ENCODE data around the gene AARS2.

The AARS2 gene

DNA sequence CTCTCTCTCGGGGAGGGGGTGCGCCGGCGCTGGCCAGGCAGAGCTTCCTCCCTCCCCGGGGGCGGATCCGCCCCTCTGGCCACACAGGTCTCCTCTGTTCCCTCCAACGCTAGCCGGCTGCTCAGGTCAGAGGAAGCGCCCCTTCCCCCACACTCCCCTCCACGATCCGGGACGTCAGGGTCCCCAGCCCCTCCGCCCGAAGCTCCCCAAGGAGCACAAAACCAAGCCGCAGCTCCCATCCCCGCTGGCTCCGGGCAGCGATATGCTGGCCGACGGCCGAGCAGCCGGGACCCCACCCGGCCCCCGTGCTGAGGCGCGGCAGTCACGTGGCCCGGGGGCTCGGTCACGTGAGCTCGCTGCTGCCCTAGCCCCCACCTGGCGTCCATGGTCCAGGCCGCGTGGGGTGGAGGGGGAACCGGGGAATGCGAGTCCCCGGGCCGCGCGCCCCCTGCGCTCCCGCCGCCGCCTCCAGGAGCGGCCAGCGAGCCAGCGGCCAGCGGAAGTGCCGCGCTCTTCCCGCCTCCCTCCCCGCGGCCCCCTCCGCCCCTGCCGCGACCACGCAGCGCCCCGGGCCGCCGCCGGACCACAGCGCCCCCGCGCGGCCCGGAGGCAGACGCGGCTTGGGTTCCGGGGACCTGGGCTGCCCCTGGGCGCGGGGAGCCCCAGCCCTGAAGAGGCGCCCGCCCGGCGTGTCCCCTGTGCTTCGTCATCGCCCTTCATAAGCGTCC lies 56.0 kb downstream of the AARS2 start, which contains the start of gene SLC35B2 (continued):
- no peak for TF ChIP-seq ZC3H10 (CRISPR knock-in tag; IDR thresholded peaks at IDR 0.05)
- TF ChIP-seq PPARA (CRISPR knock-in tag; IDR thresholded peaks at IDR 0.05; ENCODE audit: borderline replicate concordance), result no peak
- TF ChIP-seq BACH2 (CRISPR knock-in tag; IDR thresholded peaks at IDR 0.05; ENCODE audit: borderline replicate concordance), result no peak
- no peak for TF ChIP-seq OSR1 (CRISPR knock-in tag; IDR thresholded peaks at IDR 0.05)
- 0 out of 2 replicates have a peak, but pooled peaks have one; percentile 23 for TF ChIP-seq CSDC2 (CRISPR knock-in tag; IDR thresholded peaks at IDR 0.05)
- no peak for TF ChIP-seq ESRRG (CRISPR knock-in tag; IDR thresholded peaks at IDR 0.05)
- TF ChIP-seq ZNF8 (CRISPR knock-in tag; IDR thresholded peaks at IDR 0.05), result no peak
- no peak for TF ChIP-seq RARB (CRISPR knock-in tag; IDR thresholded peaks at IDR 0.05)
- TF ChIP-seq TCF4 (CRISPR knock-in tag; IDR thresholded peaks at IDR 0.05; ENCODE audit: borderline replicate concordance), result no peak

DNA sequence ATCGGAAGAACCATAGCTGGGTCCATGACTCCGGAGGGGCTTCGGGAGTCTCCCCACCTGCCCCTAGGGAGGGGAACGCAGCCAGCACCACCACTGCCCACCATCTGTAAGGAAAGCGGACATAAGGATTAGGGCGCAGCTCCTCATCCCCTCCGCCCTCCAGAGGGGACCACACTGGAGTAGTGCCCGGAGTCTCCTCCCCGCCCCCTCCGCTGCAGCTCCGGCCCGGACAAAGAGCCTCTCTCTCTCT lies 56.4 kb downstream of the AARS2 start:
- ATAC-seq, result no peak; the same call in 2 of the 3 replicates
- no peak for TF ChIP-seq ISL1 (CRISPR knock-in tag; IDR thresholded peaks at IDR 0.05)
- TF ChIP-seq PPARA (CRISPR knock-in tag; IDR thresholded peaks at IDR 0.05; ENCODE audit: borderline replicate concordance), result no peak
- TF ChIP-seq ZC3H10 (CRISPR knock-in tag; IDR thresholded peaks at IDR 0.05), result no peak
- TF ChIP-seq, protein P1, sequence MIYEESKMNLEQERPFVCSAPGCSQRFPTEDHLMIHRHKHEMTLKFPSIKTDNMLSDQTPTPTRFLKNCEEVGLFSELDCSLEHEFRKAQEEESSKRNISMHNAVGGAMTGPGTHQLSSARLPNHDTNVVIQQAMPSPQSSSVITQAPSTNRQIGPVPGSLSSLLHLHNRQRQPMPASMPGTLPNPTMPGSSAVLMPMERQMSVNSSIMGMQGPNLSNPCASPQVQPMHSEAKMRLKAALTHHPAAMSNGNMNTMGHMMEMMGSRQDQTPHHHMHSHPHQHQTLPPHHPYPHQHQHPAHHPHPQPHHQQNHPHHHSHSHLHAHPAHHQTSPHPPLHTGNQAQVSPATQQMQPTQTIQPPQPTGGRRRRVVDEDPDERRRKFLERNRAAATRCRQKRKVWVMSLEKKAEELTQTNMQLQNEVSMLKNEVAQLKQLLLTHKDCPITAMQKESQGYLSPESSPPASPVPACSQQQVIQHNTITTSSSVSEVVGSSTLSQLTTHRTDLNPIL (CRISPR knock-in tag; IDR thresholded peaks at IDR 0.05; ENCODE audit: low read depth), result no peak
- TF ChIP-seq, protein P2, sequence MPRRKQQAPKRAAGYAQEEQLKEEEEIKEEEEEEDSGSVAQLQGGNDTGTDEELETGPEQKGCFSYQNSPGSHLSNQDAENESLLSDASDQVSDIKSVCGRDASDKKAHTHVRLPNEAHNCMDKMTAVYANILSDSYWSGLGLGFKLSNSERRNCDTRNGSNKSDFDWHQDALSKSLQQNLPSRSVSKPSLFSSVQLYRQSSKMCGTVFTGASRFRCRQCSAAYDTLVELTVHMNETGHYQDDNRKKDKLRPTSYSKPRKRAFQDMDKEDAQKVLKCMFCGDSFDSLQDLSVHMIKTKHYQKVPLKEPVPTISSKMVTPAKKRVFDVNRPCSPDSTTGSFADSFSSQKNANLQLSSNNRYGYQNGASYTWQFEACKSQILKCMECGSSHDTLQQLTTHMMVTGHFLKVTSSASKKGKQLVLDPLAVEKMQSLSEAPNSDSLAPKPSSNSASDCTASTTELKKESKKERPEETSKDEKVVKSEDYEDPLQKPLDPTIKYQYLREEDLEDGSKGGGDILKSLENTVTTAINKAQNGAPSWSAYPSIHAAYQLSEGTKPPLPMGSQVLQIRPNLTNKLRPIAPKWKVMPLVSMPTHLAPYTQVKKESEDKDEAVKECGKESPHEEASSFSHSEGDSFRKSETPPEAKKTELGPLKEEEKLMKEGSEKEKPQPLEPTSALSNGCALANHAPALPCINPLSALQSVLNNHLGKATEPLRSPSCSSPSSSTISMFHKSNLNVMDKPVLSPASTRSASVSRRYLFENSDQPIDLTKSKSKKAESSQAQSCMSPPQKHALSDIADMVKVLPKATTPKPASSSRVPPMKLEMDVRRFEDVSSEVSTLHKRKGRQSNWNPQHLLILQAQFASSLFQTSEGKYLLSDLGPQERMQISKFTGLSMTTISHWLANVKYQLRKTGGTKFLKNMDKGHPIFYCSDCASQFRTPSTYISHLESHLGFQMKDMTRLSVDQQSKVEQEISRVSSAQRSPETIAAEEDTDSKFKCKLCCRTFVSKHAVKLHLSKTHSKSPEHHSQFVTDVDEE (CRISPR knock-in tag; IDR thresholded peaks at IDR 0.05), result no peak
- TF ChIP-seq ARNTL (CRISPR knock-in tag; IDR thresholded peaks at IDR 0.05; ENCODE audit: borderline replicate concordance, low read depth), result no peak
- TF ChIP-seq ZNF8 (CRISPR knock-in tag; IDR thresholded peaks at IDR 0.05), result no peak
- no peak for TF ChIP-seq TOX (CRISPR knock-in tag; IDR thresholded peaks at IDR 0.05; ENCODE audit: borderline replicate concordance)
- TF ChIP-seq GLIS3 (CRISPR knock-in tag; IDR thresholded peaks at IDR 0.05), result no peak

DNA sequence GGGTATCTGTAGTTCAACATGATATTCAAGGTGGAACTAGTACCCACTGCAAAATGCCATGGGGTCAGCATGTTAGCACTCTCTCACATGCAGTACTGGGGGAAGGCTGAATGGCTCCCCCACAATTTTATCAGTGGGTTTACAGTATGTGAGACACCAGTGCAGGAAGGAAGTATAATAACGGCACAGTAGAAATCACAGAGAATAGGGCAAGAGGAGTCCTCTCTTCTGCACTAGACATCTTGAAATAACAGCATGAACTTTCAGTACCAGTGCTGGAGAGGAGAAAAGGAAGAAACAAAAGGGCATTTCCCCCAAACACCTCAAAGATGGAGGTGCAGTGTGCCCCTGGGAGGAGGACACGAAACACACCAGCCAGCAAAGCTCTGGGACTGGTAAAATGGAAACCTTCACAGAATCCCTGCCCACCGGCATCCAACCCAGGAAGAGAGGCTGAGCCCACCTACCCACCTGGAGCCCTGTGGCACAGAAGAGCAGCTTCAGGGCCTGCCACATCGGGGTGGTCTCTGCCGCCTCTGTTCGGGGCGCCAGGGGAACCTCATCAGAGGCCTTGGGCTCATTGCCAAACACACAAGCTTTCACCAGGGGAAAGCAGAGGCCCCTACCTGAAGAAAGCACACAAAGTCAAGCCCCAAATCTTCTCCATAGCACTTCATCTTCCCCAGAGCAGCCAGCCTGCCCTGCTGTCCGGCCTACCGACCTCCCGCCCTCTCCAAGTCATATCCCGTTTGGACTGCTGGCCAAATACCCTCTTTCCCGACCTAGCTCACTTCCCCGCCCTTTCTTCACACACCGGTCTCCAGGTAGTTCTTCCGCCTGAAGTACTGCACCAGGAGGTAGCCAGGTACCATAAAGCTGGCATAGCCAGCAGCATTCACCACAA lies 57.0 kb downstream of the AARS2 start:
- peak; percentile 26 for ATAC-seq
- TF ChIP-seq, protein P1 (CRISPR knock-in tag; IDR thresholded peaks at IDR 0.05; ENCODE audit: low read depth), result no peak

DNA sequence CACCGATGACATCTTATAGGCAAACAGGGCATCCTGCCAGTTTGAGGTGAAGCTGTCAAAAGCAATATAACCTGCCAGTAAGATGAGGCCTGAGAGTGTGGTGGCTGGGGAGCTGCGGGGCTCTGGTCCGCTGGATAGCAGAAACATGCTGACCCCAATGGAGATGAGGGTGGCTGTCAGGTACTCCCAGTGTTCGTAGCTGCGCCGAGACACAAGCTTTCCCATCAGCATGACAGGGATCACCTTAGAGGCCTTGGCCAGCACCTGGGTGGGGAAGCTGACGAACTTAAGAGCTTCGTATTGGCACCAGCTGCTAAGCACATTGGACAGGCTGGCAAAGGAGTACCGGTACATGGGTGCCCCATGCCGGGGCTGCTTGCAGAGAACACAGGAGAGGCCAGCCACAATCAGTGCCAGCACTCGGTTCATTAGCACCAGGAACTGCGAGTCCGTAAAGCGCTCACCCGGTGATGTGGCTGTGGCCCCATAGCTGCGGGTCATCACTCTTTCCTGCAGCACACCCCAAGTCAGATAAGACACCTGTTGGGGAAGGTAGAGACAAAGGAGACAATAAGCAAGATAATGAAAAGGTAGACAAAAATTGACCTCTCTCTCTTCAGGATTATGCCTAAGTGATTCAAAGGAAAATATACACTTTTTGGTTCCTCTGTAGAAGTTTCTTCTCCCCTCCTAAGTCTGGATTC lies 57.9 kb downstream of the AARS2 start:
- ATAC-seq, result peak; percentile 4
- TF ChIP-seq, protein P3, sequence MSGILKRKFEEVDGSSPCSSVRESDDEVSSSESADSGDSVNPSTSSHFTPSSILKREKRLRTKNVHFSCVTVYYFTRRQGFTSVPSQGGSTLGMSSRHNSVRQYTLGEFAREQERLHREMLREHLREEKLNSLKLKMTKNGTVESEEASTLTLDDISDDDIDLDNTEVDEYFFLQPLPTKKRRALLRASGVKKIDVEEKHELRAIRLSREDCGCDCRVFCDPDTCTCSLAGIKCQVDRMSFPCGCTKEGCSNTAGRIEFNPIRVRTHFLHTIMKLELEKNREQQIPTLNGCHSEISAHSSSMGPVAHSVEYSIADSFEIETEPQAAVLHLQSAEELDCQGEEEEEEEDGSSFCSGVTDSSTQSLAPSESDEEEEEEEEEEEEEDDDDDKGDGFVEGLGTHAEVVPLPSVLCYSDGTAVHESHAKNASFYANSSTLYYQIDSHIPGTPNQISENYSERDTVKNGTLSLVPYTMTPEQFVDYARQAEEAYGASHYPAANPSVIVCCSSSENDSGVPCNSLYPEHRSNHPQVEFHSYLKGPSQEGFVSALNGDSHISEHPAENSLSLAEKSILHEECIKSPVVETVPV (CRISPR knock-in tag; IDR thresholded peaks at IDR 0.05), result no peak
- TF ChIP-seq ZNF565 (CRISPR knock-in tag; conservative IDR thresholded peaks at IDR 0.05; ENCODE audit: low read depth), result no peak
- TF ChIP-seq TOX (CRISPR knock-in tag; IDR thresholded peaks at IDR 0.05; ENCODE audit: borderline replicate concordance), result no peak
- TF ChIP-seq OSR1 (CRISPR knock-in tag; IDR thresholded peaks at IDR 0.05), result no peak
- TF ChIP-seq ZFP30 (CRISPR knock-in tag; IDR thresholded peaks at IDR 0.05), result no peak
- no peak for TF ChIP-seq ZNF8 (CRISPR knock-in tag; IDR thresholded peaks at IDR 0.05)
- TF ChIP-seq GLIS3 (CRISPR knock-in tag; IDR thresholded peaks at IDR 0.05), result no peak
- TF ChIP-seq, protein P1 (CRISPR knock-in tag; IDR thresholded peaks at IDR 0.05; ENCODE audit: low read depth), result 0 out of 2 replicates have a peak, but pooled peaks have one; percentile 4

Measured in SK-N-SH treated with all-trans-retinoic acid at 6 μM for 48 hours (cell line).